ENCODE results near the gene LHPP. TPM values are rescaled to one million over a fixed set of nuclear protein-coding genes. Genes with fewer than 3 reads are reported as not detected.

Gene LHPP
- total RNA-seq, 1 donor: 19.9 TPM

DNA sequence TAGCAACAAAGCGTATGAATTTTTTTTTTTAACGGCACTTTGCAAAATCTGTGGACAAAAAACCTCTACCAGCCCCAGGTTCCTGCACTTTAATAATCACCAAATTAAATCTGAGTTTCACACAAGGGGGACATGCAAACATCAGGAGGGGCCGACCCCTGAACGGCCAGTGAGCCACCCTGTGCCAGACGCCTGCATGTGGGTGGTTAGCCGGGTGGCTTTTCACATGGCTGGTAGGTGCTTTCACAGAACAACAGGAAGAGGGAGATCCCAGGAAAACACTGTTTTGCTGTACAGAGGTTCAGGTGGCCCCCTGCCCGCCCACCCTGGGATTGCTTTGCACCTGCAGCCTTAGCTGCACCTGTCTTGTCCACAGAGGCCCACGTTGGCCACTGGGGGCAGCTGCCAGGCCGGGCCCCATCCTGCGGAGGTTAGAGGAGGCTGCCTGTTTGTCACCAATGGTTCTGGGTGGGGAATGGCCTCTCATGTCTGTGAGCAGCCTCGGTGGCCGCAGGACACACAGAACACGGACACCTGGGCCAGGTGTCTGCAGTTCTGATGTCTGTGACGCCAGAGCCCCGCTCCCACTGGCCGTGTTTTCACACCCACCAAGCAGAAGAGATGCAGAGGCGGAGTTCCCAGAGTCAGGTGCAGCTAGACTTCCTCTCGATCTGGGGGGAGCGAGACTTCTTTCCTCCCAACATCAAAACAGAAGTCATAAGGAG lies 174.8 kb downstream of the LHPP start:
- no peak for DNase-seq (ENCODE audit: low read depth in 2 of 3, low spot score in 2 of 3)

DNA sequence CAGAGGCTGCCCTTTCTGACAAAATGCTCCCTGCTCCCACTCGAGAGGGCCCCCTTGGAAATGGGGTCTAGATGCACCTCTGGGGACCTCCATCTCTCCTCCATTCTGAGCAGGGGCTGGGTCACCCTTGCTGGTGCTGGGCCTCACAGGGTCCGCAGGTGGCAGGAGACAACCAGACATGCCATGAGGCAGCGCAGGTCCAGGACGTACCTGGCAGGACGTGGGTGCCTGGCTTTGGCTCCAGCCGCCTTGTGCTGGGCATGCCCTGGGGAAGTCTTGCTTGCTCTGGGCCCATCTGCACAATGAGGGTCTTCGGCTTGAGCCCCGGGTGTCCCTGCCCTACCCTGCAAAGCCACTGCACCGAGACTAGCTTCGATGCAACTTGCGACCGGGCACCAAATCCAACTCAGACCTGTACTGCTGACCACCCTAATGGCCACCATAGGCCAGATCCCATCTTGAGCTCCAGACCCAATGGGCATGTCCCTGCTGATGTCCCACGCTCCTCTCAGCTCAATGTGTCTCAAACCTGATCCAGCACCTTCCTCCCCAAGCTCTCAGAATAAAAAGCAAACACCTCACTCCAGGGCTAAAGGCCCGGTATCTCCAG lies 175.6 kb downstream of the LHPP start:
- no peak for DNase-seq (ENCODE audit: low read depth in 2 of 3, low spot score in 2 of 3)

DNA sequence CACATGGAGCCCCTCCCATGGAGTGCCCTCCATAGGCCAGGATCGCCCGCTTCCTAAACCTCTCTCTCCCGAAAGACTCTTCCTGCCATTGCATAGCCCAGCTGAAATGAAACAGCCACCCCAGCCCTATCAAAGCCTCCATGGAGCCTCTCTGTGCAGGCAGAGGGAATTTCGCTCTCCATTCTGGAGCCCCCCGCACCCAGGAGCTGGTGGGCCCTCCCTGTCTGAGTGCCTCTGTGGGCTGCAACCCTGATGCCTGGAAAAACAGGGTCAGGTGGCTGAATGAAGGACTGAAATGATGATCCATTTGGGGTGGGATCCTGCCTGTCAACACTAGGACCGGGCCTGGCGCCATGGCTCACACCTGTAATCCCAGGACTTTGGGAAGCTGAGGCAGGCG lies 176.1 kb downstream of the LHPP start:
- DNase-seq (ENCODE audit: low read depth in 2 of 3, low spot score in 2 of 3): no peak

DNA sequence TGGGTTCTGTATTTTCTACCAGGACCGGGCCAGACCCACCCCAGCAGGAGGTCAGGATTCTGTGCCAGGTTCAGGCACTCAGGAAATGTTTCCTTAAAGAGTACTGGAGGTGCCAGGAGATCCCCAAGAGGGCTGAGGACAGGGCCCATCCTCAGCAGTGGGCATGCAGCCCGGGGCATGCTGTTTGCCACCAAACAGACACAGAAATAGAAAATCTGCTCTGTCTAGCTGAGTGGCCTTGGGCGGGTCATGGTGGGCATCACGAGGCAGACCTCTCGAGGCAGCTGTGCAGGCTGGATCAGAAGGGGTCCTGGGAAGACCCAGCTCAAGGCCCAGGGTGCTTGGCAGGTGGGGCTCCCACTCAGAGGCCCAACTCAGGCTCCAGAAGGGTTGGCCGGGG lies 177.6 kb downstream of the LHPP start:
- DNase-seq (ENCODE audit: low read depth in 2 of 3, low spot score in 2 of 3): no peak

- DNase-seq (ENCODE audit: low read depth in 2 of 3, low spot score in 2 of 3): no peak
Measured at GRCh38 chr10:124639646-124640045, 178.0 kb downstream of the LHPP start.

- DNase-seq (ENCODE audit: low read depth in 2 of 3, low spot score in 2 of 3): no peak
Measured at GRCh38 chr10:124640056-124640455, 178.4 kb downstream of the LHPP start.

DNA sequence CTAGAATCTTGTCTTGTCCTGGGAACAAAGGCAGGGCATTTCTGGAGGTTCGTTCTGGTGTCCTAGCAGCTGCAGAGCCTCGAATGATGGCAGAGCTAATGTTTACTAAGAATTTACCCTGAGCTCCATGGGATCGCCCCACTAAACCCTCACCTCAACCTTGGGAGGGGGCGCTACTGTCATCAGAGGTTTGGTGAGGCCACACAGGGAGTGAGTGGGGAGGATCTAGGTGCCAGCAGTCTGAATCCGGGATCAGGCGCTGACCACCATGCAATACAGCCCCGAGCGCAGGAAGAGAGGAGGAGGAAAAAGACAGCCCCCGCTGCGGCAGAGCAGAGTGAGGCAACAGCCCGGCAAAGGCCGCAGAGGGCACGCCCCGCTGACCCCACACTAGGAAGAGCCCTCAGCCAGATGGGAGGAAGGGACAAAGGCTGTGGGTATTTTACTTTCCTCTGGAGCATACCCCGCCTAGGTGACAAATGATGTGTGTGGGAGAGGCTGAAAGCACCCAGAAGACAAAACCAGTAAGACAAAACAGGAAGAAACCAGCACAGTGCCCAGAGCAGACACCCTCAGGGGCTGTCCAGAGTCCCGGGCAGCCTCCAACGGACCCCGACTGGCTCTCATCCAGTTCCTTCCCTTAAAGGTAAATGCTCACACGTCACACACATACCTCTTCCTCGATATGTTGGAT lies 179.1 kb downstream of the LHPP start:
- DNase-seq (ENCODE audit: low read depth in 2 of 3, low spot score in 2 of 3): peak in 1 of 3 donors; percentile 32

GRCh38 chr10:124641282-124642087 lies 179.9 kb downstream of the LHPP start:
- peak in 2 of 3 donors; percentile 58 to 67 for DNase-seq (ENCODE audit: low read depth in 2 of 3, low spot score in 2 of 3)

- no peak for DNase-seq (ENCODE audit: low read depth in 2 of 3, low spot score in 2 of 3)
Measured at GRCh38 chr10:124642088-124642710, 180.6 kb downstream of the LHPP start.

GRCh38 chr10:124643330-124644009 lies 181.8 kb downstream of the LHPP start:
- DNase-seq (ENCODE audit: low read depth in 2 of 3, low spot score in 2 of 3): no peak

DNA sequence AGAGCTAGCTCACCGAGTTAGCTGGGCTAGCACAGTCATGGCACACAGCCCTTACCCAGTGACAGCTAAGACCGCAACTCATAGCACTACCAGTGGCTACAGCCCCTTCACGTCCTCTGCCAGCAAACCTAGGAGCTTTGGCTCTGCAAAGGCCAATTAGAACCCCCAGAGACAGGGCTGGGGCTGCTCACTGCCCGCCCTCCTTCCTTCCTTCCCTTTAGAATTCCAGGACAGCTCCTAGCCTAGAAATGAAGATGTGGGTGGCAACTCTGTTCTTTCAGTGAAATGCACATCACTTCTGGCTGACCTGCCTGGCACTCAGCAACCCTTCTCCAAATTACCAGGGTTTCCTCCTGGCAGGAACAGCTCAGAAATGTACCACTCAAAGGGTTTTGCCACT lies 182.6 kb downstream of the LHPP start:
- DNase-seq (ENCODE audit: low read depth in 2 of 3, low spot score in 2 of 3): no peak

GRCh38 chr10:124644771-124645415 lies 183.3 kb downstream of the LHPP start:
- DNase-seq (ENCODE audit: low read depth in 2 of 3, low spot score in 2 of 3): no peak

GRCh38 chr10:124645467-124646095 lies 184.0 kb downstream of the LHPP start:
- DNase-seq (ENCODE audit: low read depth in 2 of 3, low spot score in 2 of 3): no peak

DNA sequence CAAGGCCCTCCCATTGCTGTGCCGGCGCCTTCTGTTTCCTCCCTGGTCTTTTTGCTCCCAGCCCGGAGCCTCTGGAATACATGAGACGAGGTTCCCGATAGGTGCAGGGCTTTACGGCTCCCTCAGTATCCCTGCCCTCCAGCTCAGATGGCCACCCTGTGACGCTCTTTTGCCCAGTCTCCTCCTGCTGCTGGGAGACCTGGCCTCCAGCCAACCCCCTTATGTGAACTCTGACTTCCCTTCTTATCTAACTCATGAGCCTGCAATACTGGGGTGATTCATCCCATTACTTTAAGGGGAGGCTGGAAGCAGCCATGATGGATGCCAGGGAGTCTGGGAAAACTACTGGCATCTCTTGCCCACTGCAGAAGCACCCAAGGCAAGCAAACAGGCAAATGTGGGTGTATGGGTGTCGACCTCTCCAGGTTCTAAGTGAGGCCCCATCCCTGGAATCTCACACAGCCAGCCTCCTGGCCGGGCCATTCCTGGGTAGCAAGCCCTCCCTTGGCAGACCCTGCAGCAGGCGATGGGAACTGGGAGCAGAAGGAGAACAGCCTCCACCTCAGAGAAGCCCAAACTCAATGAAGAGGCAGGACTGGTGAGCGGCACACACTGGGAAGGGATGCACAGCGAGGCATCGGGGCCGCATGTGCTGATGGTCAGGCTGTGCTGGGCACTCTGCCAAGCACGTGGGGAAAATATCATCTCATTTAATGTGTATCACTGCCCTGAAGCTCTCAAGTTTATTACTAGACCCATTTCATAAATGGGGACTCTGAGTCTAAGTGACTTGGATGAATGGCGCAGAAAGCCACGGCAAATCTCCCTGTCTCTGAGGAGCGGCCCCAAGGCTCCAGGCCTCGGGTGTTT lies 185.1 kb downstream of the LHPP start:
- DNase-seq (ENCODE audit: low read depth in 2 of 3, low spot score in 2 of 3): peak in 1 of 3 donors; percentile 35

DNA sequence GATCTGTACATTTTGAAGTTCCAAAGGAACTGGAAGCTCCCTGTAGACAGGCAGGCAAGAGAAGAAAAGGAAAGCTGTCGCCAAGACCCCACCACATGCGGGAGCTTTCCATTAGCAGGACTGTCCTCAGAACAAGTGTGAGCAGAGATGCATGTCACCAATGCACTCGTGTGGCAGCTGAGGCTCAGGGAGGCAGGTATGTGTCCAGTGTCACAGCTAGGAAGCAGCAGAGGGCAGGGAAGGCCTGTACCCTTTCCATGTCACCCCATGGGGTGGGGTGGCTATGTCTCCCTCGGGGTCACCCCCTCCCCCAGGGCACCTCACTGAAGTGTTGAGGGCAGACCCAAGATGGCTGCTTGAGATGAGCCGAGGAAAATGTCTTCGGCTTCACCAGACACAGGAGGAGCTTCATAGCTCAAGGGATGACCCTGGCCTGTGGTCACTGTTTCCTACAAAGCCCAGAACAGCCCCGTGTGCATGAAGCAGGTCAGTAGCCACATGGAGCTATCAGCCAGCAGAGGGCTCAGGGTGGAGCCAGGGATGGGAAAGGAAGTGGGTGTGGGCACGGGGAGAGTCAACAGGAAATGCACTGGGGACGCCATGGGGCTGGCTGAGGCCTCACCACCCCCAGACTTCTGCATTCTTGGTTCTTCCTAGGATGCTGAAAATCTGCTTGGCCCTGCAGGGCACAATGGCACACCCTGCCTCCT lies 186.0 kb downstream of the LHPP start:
- DNase-seq (ENCODE audit: low read depth in 2 of 3, low spot score in 2 of 3): peak in 2 of 3 donors; percentile 85 to 89

DNA sequence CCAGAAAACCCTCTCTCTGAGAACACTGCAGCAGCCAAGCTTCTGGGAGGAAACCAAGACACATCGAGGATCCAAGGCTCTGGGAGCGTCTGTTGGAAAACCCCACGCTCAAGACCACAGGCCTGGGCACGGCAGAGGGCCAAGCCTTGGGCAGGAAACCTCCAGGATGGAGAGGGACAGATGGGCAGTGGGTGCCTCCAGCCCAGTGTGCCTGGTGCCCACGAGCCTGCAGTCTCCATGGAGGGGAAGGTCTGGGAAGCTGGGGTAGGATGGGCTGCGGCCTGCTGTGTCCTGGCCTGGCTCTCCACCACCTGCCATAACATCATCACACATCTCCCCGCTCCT lies 186.5 kb downstream of the LHPP start:
- no peak for DNase-seq (ENCODE audit: low read depth in 2 of 3, low spot score in 2 of 3)

- peak in 2 of 3 donors; percentile 67 to 82 for DNase-seq (ENCODE audit: low read depth in 2 of 3, low spot score in 2 of 3)
Measured at GRCh38 chr10:124648738-124649137, 187.1 kb downstream of the LHPP start.

DNA sequence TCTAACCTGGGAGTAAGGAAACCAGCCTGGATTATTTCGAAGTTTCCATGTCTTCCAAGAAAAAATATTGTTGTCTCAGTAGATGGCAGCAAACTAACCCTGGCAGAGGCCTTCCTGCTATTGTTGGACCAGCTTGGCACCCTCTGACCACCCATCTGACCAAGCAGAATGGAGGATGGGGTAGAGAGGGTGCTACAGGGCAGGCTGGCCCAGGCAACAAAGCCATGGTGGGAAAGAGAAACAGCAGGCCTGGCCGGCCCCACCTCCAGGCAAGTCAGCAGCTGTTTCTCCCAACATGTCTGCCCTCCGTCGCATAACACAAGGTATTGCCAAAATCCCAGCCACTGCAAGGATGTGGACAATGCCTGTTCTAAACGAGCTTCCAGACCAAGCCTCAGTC lies 187.6 kb downstream of the LHPP start:
- no peak for DNase-seq (ENCODE audit: low read depth in 2 of 3, low spot score in 2 of 3)

Measured in hematopoietic multipotent progenitor cell (in vitro differentiated cells).